Peyer's patch (tissue), 4 donors: Measurements from ENCODE around the gene ESPN.

Experiments used
- POLR2A ChIP-seq, 2 donors: fragments of 450-650 bp; IDR thresholded peaks; one replicate each; pipeline ENCODE4 v1.5.1; 2017; ENCODE audit warnings: antibody characterized with exemption in 2 of 2, mild to moderate bottlenecking in 2 of 2, moderate library complexity in 2 of 2
- TF ChIP-seq, protein P1 (sequence below), 6 experiments: fragments of 450-650 bp in 4 of 6; fragments of 200-600 bp in 2 of 6; sonication (generic) in 1 of 6; IDR thresholded peaks; one replicate each; pipeline ENCODE4 v1.5.1; 2017 to 2019; ENCODE audit warnings: antibody characterized with exemption in 6 of 6, mild to moderate bottlenecking in 3 of 6, moderate library complexity in 1 of 6

DNA sequence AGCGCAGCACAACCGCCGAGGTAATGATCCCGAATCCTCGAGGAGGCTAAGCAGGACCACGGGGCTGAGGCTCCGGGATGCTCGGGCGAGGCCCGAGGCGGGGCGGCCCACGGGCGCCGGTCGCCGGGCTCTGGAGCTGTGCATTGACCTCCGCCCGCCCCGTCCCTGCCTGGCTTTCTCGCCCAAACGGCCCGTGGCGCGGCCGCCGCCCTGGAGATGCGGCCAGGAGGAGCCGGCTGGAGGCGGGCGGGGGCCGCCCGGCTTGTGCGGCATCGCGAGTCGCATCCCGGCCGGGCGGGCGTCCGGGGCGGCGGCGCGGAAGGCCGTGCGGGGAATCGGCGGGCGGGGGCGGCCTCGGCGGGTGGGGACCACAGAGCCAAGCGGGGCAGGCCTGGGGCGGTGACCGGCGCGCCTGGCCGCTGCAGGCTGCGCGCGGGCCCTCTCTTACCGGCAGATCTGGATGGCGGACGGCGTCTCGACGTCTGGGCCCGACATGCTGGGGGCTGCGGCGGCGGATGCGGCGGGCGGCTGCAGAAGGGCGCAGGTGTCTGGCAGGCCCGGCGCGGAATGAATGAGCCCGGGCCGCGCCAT, 31.7 kb upstream of the ESPN start:
- TF ChIP-seq, protein P1, sequence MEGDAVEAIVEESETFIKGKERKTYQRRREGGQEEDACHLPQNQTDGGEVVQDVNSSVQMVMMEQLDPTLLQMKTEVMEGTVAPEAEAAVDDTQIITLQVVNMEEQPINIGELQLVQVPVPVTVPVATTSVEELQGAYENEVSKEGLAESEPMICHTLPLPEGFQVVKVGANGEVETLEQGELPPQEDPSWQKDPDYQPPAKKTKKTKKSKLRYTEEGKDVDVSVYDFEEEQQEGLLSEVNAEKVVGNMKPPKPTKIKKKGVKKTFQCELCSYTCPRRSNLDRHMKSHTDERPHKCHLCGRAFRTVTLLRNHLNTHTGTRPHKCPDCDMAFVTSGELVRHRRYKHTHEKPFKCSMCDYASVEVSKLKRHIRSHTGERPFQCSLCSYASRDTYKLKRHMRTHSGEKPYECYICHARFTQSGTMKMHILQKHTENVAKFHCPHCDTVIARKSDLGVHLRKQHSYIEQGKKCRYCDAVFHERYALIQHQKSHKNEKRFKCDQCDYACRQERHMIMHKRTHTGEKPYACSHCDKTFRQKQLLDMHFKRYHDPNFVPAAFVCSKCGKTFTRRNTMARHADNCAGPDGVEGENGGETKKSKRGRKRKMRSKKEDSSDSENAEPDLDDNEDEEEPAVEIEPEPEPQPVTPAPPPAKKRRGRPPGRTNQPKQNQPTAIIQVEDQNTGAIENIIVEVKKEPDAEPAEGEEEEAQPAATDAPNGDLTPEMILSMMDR (IDR thresholded peaks at IDR 0.05) = no peak
- no peak for TF ChIP-seq POLR2A (IDR thresholded peaks at IDR 0.05)
